Umbilical cord (tissue), 2 donors: ENCODE results near the gene ANKRA2. TPM values are rescaled to one million over a fixed set of nuclear protein-coding genes. Genes with fewer than 3 reads are reported as not detected.
A peak's percentile ranks its signal among the peaks of the same experiment; 100 is the strongest.
"Not testable (repeated sequence)": the region's sequence is repeated elsewhere in the genome, so short reads cannot be mapped to it uniquely, and the experiment has no call there.

ENCODE experiments used
- DNase-seq: peaks from one replicate; pipeline ENCODE4 v3.0.0-alpha.2; 2015; ENCODE audit warnings: low spot score
- total RNA-seq: library from RNA; depleted of rRNA; stranded (reverse); fragments of >200 nt; gene quantifications from one replicate; pipeline ENCODE4 v1.2.3, GENCODE V29; 2014; ENCODE audit warnings: low replicate concordance; ENCODE audit not compliant: insufficient read depth

ANKRA2 gene
- total RNA-seq, 1 donor from 2014 or later, result 72.7 TPM

DNA sequence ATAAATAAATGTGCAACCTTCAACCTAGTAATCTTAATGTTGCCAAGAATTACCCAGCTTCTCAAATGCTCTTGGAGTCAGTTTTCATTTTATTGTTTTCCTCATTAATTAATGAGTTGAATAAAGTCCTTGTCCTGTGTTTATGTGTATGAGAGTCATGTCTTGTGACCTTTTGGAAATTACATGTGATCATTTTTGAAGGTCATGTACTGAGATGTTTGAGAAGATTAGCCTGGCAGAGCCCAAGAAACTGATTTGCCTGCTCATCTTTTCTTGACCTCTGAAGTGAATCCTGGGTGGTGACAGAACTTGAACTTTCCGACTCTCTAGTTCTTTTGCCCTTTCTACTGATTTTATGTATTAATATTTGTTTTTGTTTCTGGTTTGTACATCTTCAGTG, 15.4 kb downstream of the ANKRA2 start:
- DNase-seq, result no peak

GRCh38 chr5:73545403-73545779, 20.0 kb downstream of the ANKRA2 start:
- no peak for DNase-seq

- no peak for DNase-seq
These were observed 20.7 kb downstream of the ANKRA2 start for GRCh38 chr5:73544429-73545402.

- DNase-seq, result no peak
These were observed 23.4 kb downstream of the ANKRA2 start for GRCh38 chr5:73542020-73542419.

DNA sequence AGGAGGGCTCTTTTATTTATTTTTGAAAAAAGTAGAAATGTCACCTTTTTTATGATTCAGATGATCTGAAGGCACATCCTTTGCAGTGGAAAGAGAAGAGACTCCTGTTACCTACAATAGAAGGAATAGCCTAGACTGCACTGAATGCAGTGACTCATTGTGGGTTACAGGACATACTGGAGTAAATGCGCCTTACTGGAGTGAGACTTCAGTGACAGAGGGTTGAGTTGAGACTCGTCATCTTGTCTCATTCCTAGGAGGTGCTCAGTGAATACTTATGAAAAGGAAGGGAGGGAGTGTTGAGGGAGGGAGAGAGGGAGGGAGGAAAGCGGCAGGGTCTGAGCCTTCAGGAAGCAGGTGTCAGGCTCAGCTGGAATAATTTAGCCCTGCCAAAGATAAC, 25.2 kb downstream of the ANKRA2 start:
- no peak for DNase-seq

DNA sequence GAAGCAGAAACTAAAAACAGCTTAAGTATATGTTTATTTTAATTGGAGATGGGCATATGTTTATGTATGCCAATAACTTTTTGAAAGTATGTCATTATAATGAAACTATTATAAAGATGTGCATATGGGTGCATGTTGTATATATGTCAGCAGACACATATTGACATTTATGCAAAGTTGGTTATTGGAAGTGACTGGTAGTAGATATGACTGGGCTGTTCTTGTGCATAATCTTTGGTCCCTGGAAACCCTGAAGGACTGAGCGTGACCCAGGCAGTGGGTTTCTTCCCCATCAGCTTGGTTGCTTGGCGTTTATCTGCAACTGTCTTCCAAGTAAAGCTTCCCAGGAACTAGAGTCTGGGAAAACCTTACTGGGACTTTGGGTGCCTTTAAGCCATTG, 25.7 kb downstream of the ANKRA2 start:
- no peak for DNase-seq

GRCh38 chr5:73534971-73535370, 30.5 kb downstream of the ANKRA2 start:
- DNase-seq, result no peak

GRCh38 chr5:73534011-73534644, 31.3 kb downstream of the ANKRA2 start:
- DNase-seq, result no peak

DNA sequence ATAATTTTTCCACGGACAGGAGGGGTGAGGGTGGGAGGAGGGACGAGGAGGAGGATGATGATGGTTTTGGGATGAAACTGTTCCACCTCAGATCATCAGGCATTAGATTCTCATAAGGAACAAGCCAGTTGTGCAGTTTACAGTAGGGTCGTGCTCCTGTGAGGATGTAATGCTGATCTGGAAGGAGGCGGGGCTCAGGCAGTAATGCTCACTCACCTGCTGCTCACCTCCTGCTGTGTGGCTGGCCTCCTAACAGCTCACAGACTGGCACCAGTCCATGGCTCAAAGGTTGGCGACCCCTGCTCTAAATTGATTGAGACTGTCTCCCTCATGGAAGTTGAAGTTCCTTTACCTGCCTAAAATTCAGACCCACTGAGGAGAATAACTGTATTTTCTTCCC, 33.2 kb downstream of the ANKRA2 start:
- no peak for DNase-seq

DNA sequence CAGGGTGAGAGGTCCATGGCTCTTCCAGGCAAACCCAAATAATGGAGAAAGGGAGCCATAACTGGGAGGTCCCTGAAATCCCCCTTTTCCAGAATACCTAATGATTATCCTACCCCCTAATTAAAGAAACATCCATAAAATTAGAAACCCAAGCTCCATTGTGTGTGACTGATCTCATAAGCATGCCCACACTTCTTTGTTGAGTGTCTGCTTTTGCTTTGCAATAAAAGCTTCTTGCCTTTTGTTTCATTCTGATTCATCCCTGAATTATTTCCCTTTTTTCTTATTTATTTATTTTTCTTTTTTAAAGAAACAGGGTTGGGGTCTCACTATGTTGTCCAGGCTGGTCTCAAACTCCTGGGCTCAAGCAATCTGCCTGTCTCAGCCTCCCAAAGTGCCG, 34.1 kb downstream of the ANKRA2 start:
- no peak for DNase-seq

DNA sequence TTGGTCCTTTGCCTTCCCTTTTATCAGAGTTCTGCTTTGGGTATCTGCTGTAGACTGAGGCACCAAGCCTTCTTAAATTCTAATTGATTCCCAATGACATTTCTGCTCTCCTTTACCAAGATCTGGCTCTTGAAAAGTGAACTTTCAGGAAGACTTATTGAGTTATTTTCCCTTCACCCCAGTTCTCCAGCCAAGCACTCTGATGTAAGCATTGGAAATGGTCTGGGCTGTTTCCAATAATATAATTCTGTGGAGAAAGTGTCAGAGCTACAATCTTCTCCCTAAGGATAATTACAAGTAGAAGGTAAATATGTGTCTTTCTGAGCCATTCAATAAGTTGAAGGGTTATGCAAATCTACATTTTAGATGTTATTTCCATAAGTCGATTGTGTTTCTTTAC, 36.4 kb downstream of the ANKRA2 start:
- no peak for DNase-seq

- no peak for DNase-seq
These were observed 37.2 kb downstream of the ANKRA2 start for GRCh38 chr5:73528248-73528647.

DNA sequence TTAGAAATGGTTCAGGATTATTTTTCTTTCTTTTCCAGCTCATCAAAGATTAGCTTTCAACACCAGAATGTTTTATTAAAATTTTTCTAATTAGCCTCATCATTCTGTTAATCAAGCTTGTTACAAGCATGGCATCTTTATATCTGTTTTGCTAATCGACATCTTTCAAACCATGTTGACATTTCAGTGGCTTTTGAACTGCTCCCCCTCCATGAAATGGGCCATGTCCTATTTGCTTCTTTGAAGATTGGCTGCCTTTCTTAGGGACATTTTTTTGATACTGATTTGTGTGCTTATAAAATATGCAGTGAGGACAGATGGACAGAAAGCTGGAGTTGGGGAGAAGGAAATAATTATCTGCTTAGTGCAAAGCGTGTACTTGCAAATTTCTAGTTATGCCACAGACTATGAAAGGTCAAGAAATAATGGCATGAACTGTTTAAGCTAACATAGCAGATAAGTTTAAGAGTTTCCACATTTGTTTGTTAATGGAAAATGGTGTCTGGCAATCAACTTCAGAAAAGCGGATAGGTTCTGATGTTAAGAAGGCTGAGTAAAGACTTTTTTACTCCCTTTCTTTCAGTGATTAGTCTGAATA, 39.7 kb downstream of the ANKRA2 start:
- DNase-seq, result no peak

- no peak for DNase-seq
These were observed 41.6 kb downstream of the ANKRA2 start for GRCh38 chr5:73523861-73524260.

DNA sequence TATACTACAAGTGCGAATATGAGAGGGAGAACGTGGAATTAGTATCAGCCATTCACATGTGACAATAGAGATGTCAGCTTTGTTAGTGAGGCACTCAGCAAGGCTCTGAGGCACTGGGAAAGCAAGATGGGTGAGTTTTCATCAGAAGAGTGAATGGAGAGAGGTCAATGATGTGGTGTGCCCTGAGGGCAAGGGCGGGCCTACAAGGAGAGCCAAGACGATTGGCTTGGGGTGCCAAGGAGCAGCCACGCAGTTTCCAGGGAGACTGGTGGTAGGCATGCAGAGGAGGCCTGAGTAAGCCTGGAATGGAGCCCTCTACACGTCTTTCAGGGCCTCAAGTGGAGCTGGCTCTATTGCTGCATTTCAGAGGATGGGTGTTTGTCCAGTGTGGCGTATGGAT, 42.5 kb downstream of the ANKRA2 start:
- no peak for DNase-seq

DNA sequence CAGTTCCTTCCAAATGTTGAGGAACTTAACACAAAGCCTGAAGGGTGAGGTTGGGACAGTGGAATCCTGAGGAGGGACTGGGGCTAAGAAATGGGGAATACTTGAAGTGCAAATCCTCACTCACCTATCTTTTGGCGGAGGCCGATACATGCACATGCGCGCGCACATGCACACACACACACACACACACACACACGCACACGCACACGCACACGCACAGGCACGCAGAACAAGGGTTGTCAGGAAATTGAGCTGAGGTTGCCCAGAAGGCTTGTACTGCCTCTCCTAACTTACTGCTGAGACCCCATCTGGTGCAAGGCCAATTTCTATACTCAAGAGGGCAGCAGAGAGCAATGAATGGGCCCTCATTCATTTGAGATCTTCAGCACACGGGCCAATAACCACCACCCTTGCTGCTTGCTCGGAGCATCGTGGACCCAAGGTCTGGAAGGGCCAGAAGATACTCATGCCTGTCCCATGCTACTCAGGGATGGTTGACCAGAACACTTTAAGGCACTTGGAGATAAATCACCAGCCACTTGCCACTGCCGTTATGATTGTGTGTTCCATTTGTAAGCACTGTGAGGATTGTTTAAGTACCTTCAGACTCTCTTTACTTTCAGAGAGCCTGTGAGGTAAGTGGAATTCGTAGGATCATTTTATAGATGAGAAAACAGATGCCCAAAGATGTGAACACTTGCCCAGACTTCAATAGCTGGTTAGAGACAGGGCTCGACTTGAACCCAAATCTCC, 45.7 kb downstream of the ANKRA2 start:
- peak; percentile 81 for DNase-seq

- DNase-seq, result no peak
These were observed 50.2 kb downstream of the ANKRA2 start for GRCh38 chr5:73515232-73515631.

GRCh38 chr5:73514418-73514817, 51.0 kb downstream of the ANKRA2 start:
- no peak for DNase-seq

DNA sequence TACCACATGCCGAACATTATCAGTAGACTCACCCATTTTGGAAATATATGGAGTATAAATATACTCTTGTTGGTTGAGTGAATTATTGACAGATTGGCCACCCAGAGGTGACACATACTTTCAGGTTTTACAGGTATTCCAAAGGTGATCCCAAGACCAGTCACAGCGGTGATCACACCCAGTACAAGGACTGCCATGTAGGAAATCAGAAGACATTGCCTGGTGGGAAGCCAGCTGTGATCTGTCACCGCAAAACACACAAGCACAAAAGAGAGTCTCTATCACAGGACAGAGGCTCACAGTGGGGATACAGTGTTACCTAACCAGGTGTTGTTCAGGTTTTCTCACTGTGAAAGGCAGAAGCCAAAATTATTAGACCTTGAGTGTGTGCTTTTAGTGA, 51.4 kb downstream of the ANKRA2 start:
- DNase-seq, result no peak

DNA sequence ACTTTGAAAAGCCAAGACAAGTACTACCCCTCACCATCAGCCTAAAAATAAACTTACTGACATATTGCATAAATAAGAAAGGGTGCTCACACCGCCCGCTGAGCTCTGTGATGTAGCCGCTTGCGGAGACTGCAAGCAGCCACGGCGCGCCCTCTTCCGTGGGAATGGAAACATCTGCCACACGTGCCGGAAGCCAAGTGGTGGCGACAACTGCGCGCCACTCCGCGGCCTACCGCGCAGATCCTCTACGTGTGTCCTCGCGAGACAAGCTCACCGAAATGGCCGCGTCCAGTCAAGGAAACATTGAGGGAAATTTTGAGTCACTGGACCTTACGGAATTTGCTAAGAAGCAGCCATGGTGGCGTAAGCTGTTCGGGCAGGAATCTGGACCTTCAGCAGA, 56.9 kb downstream of the ANKRA2 start:
- not testable (repeated sequence) for DNase-seq

DNA sequence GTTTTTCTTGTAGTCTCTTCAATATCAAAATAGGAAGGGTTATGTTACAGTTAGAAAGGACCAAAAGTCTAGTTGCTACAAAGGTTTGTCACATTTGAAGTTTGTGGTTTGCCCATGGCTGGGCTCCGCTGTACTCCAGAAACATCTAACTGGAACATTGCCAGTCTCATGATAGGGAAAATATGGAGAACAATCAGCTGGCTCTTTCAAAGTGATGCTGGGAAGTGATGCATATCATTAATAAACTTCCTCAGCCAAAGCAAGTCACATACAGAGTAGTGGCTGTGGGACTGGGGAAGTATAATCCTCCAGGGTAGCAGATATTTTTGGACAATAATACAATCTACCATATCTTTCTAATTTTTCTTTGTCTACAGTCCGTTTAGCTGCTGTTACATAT, 58.4 kb downstream of the ANKRA2 start:
- no peak for DNase-seq

DNA sequence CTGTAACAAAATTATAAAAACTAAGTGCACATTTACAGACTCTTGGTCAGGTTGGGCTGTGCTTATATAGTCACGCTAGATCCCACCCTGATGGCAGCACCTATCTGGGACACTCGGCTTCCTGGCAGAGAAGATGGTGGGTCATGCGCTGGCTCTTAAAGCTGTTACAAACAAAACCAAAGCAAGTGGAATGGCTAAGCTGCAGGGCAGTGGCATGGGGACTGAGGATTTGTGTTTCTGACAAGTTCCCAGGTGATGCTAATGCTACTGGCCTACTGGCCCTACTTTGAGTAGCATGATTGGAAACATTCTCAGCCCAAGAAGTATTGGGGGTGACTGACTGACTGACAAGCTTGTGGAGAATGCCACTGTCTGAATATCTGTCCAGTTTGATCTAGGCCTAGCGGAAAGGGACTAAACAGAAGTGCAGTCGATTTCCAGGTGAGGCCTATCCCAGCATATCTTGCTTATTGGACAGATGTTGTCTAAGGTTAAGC, 58.9 kb downstream of the ANKRA2 start:
- DNase-seq, result no peak
